Measurements from ENCODE around the gene HAPLN2.

- TF ChIP-seq CTCF (IDR thresholded peaks at IDR 0.05) (peak; percentile 95 to 99 (median 96)), POLR2A (IDR thresholded peaks at IDR 0.05; ENCODE audit: low read depth) (no peak), EP300 (IDR thresholded peaks at IDR 0.05) (no peak), POLR2AphosphoS5 (IDR thresholded peaks at IDR 0.05) (peak in 1 of 2 donors; percentile 46)
Measured at GRCh38 chr1:156656806-156657740, 37.9 kb downstream of the HAPLN2 start.

Data from esophagus muscularis mucosa (tissue), 4 donors.